BJ (cell line): ENCODE data around the gene HADHB. TPM values are rescaled to one million over a fixed set of nuclear protein-coding genes. Genes with fewer than 3 reads are reported as not detected.

Experiments used
- polyA plus RNA-seq: library from polyadenylated mRNA; depleted of rRNA; stranded (reverse); fragments of >200 nt; gene quantifications from 2 replicates; pipeline ENCODE4 v1.2.3, GENCODE V29; 2011; rRNA removed

Gene HADHB
- polyA plus RNA-seq, 1 experiment, result 99.4 TPM

Other genes starting within 250 kb of the HADHB start
- 50.5 and 98.1 TPM in 2 replicates for gene RAB10, start 210.9 kb upstream of the HADHB start, polyA plus RNA-seq
- gene GAREM2, start 71.9 kb upstream of the HADHB start, polyA plus RNA-seq, result 1.3 and 2.3 TPM in 2 replicates
- 111 and 136 TPM in 2 replicates for gene HADHA, start 307 bp upstream of the HADHB start, polyA plus RNA-seq
- gene SELENOI, start 101.2 kb downstream of the HADHB start, polyA plus RNA-seq, result 9.5 and 11.1 TPM in 2 replicates
- gene ADGRF3, start 101.8 kb downstream of the HADHB start, polyA plus RNA-seq, result 0.12 and 0.20 TPM in 2 replicates
- gene DRC1, start 157.0 kb downstream of the HADHB start, polyA plus RNA-seq, result 0.05 and 0.22 TPM in 2 replicates
- gene OTOF, start 233.2 kb downstream of the HADHB start, polyA plus RNA-seq, result 0.10 and 0.16 TPM in 2 replicates